Stimulated activated CD8-positive, alpha-beta memory T cell treated with anti-CD3 and anti-CD28 coated beads, Interleukin-12 subunit alpha, Interleukin-12 subunit beta, amount 100 ng/mL, for 24 hours (primary cell): ENCODE data around the gene LHFPL3.

Experiments used
- DNase-seq: peaks from one replicate; pipeline ENCODE4 v3.0.0-alpha.2; 2020; ENCODE audit errors: extremely low read depth

The LHFPL3 gene

DNA sequence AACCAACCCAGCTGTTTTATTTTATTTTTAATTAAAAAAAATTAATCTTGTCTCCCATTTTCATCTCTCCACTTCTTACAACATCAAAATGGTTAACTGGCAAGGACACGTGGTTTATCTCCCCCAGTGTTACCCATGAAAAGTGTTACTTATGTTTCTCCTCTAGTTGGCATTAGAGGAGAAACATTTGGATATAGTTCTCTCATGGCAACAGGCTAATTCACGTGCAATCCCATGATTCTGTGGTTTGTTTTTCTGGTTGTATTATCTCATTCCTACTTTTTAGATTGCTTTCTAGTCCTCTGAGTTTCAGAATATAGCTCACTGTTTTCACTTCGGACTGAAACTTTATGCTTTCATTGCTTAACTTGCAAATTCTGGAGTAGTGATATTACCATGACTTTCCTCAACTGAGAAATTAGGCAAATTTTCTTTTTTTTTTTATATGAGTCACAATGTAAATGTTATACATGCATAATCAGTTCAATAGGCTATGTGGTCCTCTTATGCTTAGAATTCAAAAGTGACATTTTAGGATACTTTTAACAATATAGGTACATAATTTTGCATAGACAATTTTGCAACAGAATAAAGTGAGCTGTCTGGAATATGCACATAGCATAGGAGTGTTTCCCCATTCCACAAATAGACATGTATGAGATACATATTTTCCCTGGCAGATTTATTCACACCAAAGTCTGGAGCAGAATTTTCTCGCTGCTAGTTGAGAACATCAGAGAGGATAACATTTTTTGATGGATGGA lies 43.0 kb downstream of the LHFPL3 start:
- no peak for DNase-seq

DNA sequence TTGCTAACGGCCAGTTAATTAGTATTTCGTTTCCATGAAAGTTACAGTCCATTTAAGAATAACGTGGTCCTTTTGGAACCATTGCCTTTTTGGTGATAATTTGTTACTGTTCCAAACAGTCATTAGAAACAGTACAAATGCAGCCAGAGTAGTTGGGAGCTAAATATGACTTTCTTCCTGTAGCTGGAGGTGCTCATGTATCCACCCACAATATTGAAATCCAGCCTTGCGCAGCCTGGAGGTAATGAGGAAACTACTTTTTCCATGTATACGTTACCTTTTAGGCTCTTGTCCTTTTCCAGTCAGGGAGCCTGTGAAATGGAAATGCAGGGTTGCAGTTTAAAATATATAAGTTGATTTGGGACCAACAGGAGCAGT lies 43.6 kb downstream of the LHFPL3 start:
- DNase-seq = no peak

DNA sequence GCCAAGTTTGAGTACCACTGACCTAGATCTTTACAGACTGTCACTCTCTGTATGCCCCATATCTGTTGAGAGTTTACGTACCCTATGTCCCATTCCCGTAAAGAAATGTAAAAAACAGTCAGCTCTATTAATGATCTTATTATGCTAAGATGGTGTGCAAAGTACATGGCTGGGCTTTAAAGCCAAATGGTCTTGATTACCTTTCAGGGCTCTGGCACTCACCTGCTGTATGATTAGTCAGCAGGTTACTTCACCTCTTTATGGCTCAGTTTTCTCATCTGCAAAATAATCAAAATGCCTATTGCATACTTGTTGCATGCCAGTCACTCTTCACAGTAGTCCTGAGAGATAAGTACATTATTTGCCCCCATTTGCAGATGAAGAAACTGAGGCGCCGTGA lies 54.2 kb downstream of the LHFPL3 start:
- no peak for DNase-seq

DNA sequence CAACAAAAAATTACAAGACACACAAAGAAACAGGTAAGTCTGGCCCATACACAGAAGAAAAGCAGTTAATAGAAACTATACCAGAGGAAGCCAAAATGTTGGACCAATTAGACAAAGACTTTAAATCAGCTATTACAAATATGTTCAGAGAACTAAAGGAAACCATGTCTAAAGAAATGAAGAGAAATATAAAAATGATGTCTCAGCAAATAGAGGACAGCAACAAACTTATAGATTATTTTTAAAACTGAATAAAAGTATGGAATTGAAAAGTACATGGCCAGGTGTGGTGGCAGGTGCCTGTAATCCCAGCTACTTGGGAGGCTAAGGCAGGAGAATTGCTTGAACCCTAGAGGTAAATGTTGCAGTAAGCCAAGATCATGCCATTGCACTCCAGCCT lies 58.5 kb downstream of the LHFPL3 start:
- DNase-seq = no peak

DNA sequence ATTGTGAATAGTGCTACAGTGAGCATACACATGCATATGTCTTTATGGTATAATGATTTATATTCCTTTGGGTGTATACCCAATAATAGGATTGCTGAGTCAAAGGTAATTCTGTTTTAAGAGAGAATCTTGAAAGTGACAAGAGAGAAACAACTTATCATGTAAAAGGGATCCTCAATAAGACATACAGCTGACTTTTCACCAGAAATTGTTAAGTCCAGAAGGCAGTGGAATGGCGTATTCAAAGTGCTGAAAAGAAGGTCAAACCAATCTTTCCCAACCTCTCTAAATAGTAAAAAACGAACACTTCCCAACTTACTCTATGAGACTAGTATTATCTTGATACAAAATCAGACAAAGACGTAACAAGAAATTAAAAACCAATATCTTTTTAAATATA lies 59.8 kb downstream of the LHFPL3 start:
- no peak for DNase-seq

DNA sequence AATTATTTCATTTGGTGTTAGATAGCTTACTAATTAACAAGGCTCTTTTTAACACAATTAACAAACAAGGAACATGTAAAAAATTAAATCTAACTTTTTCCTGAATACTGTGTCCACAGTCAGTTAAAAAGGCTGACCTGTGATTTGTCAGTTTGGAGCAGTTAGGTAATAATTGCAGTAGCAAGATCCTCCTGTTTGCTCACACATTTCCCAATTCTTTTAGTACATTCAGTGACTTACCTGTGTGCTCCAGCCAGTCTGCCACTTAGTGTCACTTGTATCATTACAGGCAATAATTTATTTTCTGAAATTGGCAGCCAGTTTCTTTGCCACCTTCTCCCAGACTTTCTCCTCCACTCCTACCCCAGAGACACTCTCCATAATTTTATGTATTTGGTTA lies 66.8 kb downstream of the LHFPL3 start:
- DNase-seq = no peak

DNA sequence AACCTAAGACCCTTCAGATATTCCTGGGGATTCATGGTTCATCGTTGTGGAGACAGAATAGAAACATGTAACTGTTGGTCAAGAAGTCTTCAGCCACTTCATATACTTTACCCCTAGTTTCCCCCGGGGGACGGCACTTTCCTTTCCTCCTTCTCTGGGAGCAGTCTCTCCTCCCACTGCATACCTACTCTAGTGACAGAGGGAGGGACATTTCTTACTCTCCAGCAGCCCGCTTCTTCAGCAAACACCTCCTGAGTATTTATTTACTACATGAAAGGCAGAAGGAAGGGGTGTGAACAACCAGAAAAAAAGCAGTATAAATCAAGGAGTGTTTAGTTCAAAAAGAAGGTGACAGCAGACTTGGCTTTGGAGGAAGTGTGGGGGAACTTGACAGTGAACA lies 69.0 kb downstream of the LHFPL3 start:
- DNase-seq = no peak

DNA sequence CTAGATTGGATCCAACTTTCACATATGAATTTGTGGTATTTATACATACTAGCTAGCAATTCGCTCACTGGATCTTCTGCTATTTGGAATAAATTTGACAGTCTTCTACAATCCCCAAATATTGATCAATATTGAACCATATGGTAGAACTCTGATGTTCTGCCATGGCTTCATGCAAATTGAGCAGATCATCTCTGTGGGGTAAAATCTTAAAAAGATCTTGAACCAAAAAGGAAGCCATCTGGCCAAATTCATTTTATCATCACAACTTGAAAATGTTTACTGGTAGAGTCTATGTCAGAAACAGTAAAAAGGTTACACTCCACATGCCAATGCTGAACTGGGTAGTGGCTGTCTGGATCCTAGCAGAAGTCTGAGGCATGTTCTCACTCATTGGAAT lies 80.0 kb downstream of the LHFPL3 start:
- no peak for DNase-seq

DNA sequence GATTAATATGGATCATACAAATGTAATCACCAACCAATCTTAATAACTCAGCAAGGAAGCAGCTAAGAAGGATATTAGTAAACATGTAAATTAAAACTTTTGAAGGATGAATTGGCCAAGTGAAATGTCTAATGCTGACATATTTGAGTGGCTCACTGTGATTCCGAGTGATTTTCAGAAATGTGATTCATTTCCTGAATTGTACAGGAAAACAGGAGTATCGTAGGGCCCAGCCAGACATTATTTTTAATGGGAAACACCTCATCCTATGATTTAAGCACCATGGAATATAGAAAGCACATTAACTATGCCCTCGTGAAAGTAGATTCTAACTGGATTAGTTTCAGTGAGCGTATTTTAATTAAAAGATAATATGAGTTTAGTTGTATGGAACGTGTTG lies 82.3 kb downstream of the LHFPL3 start:
- DNase-seq = no peak

DNA sequence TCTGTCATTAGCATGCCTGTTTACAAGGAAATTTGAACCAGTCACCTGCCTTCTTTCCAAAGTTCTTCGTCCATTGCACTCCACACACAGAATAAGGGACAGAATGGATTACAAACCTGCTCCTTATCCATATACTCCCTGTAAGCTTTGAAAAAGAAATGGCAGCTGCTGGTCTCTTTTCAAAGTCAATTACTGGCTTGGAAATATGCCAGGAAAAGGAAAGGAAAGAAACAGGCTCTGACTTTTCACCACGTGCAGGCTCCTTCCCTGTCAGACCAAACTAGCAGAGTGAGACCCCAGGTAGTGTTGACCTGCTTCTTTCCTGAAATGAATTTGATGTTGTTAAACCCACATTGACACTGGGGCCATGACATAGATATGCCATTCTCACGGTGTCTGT lies 84.5 kb downstream of the LHFPL3 start:
- DNase-seq = no peak

DNA sequence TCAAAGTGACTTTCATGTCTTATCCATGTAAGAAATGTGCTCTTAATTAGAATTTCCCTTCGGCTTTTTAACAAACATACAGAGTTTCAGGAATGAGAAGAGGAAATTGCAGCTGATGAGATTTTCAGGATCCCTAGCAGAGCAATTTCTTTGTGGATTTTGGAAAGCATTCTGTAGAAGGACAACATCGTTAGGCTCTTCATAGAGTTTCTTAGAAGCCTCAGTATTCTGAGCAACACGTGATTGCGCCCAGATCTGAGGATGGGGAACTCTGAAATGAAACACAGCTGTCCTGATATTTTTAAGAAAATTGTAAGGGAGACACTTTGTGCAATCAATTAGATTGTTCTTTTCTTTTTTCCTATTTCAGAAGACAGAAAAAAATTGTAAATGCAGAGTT lies 85.8 kb downstream of the LHFPL3 start:
- DNase-seq = no peak

DNA sequence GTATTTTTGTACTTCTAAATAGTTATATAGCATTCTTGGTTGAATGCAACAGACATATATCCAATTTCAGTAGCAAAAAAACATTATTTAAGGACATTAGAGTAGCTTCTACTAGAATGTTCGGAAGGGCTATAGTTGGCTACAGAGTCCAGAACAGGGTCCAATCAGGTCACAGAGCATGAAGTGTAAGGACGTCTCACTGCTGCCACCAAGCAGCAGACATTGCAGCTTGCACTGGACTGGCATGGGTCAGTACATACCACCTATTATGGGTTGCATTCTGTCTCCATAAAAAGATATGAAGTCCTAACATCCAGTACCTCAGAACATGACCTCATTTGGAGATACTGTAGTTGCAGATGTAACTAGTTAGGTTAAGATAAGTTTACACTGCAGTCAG lies 87.3 kb downstream of the LHFPL3 start:
- no peak for DNase-seq

DNA sequence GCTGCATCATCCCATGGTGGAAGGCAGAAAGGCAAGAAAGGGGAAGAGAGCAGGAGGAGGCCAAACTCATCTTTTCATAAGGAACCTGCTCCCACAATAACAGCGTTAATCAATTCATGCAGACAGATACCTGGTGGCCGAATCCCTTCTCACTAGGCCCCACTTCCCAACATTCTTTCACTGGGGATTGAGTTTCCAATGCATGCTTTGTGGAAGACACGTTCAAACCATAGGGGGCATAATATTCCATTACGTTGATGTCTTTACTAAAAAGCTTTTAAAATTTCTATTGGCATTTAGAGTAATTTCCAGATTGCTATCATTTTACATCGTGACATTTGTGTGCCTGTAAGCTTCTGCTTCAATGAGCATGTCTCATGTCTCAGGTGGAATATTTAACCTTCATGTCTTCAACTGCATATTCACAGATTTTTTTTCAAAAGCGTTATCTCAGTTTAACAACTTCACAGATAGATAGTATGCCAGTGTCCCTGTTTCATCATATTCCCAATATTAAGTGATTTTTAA lies 88.5 kb downstream of the LHFPL3 start:
- DNase-seq = no peak

DNA sequence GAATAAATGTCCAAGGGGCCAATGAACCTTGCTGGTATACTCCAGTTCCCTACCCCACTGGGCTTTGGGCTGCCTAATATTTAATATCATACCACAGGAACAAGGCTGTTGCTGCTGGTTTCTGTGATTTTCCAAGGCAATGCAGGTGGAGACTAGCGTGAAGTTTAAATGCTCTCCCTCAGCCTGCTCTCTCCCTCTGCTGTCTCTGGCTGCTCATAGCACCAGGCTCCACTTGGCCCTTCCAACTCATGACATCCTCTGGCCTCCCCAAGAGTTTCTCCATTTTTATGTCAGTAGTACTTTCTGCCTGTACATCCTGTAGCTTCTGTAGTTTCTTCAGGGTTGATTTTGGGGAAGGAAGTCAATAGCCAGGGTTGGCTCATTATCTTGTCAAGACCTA lies 103.5 kb downstream of the LHFPL3 start:
- DNase-seq = no peak

DNA sequence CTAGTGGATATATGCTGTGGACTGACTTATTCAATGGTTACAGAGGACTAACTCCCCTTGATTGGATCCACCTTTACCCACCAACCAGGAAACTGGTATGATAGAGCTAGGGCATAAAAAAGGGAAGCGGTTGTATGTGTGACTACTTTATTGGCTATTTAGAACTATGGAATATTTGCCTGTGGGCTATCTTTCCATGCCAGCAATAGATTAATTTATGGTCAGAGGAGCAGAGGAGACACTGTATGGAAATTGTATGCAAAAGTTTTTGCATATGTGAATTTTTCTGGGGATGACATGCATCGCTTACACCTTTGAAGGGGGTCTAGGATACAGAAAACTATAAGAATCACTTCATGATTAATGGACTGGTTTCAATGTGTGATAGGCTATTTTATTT lies 105.7 kb downstream of the LHFPL3 start:
- no peak for DNase-seq

DNA sequence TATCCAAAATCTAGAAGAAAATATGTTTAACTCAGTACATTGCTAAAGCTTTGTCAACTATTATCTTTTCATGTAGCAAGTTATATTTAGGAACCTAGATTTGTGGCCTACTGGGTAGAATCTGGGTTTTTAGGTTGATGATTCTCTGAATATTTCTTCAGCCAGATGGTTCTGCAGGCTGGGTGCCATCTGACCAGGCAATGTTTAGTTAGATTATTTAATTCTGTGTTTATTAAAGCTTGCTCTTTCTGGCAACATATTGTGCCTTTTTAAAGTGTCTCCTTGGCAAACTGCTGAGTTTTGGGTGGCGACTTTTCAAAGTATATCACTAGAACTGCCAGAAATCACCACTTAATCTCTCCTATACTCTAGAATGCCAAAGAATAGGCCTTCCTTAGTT lies 114.1 kb downstream of the LHFPL3 start:
- DNase-seq = no peak

DNA sequence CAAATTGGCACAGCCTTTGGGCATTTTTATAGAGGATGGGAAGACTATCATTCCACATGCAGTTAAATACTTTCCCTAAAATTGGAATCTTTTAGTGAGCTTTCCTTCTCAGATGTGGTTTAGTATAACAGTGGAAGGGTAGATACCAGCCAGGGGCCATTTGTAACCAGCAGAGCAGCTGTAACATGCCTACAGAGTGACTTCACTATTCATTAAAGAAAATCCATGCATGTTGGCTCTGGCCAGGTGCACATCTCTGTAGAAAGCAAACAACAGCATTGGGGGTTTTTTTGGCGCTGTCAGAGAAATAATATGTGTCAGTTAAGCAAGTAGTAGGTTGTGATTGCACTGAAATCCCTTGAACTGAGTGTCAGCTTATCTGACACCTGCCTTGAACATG lies 115.6 kb downstream of the LHFPL3 start:
- no peak for DNase-seq

DNA sequence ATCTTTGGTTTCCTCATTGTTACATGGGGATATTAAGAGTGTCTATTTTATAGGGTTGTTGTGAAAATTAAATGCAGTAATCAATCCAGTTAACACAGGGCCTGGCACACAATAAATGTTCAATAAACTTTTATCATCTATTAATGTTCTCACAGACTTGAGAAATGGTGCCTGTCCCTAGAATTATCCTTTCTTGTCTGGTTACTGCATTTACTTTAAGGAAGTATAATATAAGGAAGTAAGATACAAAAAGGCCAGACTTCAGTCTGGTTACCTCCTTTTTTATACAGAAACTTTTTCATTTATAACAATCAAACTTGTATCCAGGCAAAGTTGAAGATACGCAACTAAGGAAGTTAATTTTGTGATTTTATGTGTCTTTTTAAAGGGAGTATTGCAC lies 117.0 kb downstream of the LHFPL3 start:
- no peak for DNase-seq

DNA sequence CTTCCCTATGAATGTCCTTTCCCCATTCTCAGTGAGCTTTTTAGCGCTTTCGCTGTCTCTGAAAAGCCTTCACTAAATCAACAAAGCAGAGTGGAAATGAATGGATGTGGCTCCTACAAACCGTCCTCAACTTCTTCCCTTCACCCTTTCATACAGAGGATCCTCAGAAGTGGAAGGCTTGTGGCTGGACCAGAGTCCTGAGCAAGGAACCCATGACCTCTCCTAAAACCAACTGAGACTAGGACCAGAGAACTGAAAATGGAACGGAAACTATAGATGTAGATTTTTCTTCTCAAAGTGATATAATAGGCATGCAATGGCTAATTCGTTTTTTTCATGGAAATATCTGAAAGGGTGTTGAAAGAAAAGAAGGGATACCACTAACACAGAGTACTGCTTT lies 122.5 kb downstream of the LHFPL3 start:
- DNase-seq = no peak

DNA sequence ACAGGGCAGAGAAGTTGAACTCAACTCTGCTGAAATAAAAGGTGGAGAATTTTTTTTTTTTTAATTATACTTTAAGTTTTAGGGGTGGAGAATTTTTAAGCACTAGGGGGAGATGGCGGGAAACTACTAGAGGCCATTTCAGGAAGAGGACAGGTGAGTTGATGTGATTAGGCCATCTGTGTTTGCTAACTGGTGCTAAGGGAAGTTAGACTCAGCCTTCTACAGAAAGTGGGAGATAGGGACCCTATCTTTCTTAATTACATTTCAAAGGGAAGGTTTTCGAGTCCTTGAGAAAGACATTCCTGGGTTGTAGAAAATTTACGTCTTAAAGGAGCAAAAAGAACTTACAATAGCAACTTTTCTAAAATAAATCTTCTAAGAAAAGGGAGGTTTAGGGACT lies 124.8 kb downstream of the LHFPL3 start:
- DNase-seq = no peak

DNA sequence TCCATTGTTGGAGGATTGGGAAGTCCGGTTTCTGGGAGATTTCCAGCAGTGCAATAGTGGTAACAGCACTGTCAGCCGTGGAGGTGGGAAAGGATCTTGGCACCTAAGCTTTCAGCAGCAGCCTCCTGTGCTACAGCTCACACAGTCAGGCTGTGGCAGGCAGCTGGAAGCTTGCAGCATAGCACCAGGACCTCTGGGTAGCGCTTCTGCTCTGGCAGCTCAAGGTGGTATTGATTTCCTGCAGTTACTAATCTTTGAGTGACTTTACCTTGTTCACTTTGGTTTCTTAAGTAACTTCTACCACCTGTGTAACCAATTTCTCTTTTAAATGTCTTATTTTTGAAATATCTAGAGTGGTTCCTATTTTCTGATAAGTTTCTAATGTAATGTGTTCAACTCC lies 130.5 kb downstream of the LHFPL3 start:
- DNase-seq = no peak

DNA sequence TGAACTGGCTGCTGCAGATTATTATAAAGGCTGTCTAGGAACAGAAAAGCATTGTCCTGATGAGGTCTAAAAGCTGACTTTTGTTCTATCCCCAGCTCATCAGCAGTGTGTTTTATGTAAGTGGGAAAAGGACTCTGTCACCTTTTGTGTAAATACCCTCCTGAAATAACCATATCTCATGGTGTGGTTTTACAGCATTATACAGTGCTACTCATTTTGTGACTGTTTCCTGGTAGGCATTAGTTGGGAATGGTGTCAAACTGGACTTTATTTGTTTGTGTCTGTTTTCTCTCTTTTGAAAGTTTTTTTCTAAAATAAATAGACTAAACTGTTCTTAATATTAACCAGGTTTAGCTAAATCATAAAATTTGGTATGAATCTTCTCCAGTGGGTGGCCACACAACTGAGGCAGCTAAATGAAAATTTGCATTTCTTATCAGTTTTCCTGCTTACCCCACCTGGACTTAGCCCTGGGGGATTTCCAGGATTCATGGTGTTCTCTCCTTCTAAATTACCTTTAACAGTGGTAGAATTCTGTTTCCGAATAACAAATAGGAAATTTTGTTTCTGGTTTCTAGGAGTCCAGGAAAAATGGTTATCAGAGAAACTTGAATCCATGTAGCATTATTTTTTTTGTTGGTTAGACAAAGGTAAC lies 140.9 kb downstream of the LHFPL3 start:
- no peak for DNase-seq

DNA sequence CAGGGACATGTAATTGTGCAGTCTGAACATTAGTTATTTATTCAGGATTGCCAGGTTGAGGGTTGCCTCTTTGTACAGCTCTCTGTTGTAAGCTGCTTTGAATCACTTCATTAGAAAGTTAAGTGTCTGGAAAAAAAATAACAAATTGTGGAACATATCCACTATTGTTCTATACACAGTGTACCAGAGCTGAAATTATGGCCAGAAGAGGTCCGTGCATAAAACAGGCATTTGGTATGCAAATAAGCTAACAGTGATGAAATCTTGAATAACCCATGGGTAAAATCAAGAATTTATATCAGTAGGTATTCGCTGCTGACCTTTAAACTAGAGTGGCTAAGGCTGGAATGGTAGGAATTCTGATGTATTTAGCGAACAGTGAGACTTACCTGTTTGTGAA lies 152.1 kb downstream of the LHFPL3 start:
- no peak for DNase-seq
